AG09319 (cell line): ENCODE results near the gene FLNB.

Experiments
- DNase-seq: peaks from one replicate; pipeline ENCODE4 v3.0.0-alpha.2; 2010; ENCODE audit warnings: low read depth; ENCODE audit errors: extremely low read depth
- TF ChIP-seq, protein P1 (sequence below): IDR thresholded peaks from 2 replicates; pipeline ENCODE4 v1.5.1; 2011; ENCODE audit warnings: low read depth, mild to moderate bottlenecking, inconsistent platforms, low read length, moderate library complexity

The FLNB gene

DNA sequence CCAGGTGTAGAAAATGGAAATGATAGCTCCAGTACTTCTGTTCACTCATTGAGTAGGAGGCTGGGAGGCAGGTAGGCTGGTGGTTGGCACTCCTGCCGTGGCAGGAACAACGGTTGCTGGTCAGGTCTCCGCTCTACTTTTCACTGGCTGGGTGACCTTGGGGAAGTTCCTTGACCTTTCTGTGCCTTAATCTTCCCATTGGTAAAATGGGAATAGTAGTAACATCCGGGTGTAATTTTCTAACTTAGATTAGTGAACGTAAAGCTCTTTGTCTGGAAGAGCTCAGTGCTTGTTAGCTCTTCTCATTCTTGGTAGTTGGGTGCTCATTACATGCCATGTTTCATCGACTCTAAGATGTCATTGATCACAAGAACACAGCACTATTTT lies 45.8 kb upstream of the FLNB start:
- TF ChIP-seq, protein P1, sequence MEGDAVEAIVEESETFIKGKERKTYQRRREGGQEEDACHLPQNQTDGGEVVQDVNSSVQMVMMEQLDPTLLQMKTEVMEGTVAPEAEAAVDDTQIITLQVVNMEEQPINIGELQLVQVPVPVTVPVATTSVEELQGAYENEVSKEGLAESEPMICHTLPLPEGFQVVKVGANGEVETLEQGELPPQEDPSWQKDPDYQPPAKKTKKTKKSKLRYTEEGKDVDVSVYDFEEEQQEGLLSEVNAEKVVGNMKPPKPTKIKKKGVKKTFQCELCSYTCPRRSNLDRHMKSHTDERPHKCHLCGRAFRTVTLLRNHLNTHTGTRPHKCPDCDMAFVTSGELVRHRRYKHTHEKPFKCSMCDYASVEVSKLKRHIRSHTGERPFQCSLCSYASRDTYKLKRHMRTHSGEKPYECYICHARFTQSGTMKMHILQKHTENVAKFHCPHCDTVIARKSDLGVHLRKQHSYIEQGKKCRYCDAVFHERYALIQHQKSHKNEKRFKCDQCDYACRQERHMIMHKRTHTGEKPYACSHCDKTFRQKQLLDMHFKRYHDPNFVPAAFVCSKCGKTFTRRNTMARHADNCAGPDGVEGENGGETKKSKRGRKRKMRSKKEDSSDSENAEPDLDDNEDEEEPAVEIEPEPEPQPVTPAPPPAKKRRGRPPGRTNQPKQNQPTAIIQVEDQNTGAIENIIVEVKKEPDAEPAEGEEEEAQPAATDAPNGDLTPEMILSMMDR, result no peak
- DNase-seq, result no peak

DNA sequence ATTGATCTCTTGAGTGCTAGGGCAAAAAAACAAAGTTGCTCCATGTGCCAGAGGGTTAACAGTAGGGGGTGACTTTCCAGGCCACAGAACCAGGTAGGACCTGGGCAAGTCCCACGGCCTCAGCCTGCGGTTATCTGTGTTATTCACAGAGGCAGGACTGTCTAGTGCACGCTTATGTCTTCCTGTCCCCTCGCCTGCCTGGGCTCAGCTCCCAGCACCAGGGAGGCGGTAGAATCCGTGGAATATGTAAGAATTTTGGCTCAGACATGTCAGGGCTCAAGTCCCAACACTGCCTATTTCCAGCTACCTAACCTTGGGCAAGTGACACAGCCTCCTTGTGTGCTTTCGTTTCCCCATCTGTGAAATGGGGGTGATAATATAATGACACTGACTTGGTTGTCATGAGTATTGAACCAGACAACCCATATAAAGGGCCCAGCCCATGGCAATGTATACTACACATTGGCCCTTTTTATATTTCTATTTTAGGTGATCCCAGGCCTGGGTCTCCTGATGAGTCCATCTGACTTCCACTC lies 44.3 kb upstream of the FLNB start:
- TF ChIP-seq, protein P1, result no peak
- no peak for DNase-seq

DNA sequence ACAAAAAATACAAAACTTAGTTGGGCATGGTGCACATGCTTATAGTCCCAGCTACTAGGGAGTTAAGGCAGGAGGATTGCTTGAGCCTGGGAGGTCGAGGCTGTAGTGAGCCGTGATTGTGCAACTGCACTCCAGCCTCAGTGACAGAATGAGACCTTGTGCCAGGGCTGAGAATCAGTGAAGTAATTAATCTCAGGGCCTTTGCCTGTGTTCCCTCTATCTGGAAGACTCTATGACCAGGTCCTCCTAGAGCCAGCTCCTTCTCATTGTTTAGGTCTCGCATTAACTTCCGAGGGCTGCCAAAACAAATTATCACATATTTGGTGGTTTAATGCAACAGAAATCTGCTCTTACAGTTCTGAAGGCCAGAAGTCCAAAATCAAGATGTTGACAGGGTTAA lies 41.4 kb upstream of the FLNB start:
- TF ChIP-seq, protein P1, result no peak
- DNase-seq, result peak; percentile 37

DNA sequence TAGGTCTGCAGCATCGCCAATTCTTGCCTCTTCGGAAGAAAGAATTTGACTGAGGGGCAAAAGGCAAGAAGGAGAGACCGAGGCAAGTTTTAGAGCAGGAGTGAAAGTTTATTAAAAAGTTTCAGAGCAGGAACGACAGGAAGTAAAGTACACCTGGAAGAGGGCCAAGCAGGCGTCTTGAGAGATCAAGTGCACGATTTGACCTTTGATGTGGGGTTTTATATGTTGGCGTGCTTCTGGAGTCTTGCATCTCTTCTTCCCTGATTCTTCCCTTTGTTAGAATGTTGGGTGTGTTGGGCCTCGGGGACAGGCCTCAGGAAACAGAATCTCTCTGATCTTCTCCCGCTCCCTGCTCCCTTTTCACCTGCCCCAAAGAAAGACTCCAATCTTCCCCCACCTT lies 40.6 kb upstream of the FLNB start:
- no peak for DNase-seq
- TF ChIP-seq, protein P1, result no peak

DNA sequence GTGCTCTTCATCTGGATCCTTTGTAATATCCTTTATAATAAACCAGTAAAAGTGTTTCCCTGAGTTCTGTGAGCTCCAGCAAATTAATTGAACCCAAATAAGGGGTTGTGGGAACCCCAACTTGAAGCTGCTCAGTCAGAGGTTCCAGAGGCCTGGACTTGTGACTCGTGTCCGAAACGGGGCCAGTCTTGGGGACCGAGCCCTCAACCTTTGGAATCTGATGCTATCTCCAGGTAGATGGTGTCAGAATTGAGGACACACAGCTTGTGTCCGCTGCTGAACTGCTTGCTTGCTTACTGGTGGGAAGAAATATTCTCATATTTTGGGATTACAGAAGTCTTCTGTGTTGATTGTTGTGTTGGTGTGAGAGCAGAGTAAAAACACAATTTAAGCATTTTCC lies 39.7 kb upstream of the FLNB start:
- TF ChIP-seq, protein P1, result no peak
- DNase-seq, result no peak

DNA sequence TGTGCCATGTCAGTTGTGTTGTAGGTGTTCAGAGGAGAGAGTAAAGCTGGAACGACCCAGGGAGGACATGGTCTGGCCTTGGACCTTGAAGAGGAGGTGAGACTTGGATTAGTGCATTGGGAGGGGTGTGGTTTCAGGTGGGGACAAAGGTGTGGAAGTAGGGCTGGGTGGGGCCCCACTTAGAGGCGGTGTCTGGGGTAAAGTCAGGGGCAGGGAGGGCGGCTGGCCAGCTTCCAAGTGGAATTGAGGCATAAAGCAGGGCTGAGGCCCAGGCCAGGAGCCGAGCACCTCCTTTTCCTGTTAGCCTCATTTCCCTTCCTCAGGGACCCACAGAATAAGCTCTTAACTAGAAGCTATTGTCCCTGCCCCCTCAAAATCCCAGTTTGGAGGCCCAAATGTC lies 36.2 kb upstream of the FLNB start:
- DNase-seq, result no peak
- TF ChIP-seq, protein P1, result no peak

DNA sequence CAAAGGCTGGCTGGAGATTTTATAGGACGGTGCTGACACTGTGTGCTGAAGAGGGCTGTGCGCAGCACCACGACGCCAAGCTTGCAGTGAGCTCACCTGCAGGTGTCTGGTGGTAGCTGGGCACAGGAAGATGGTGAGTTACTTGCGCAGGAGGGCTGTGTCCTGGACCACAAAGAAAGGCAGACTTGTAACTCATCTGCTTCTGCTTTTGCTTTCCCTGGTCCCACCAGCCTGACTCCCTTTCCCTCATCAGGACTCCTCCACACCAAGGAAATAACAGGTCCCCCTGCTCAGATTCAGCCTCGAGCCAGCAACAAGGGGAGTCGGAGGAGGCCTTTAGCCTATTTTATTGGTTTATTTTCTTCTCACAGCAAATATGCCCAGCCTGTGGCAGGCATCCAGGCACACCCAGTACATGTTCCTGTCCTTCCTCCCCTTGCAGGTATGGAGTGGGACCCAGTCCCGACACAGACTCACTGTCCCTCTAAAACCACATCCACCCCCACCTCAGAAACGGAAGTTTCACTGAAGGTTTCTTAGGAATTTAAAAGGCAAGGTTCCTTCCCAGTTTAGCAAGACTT lies 35.6 kb upstream of the FLNB start:
- TF ChIP-seq, protein P1, result no peak
- no peak for DNase-seq
